HepG2 (cell line): ENCODE measurements around the gene GNG12. TPM values are rescaled to one million over a fixed set of nuclear protein-coding genes. Genes with fewer than 3 reads are reported as not detected.
A peak's percentile ranks its signal among the peaks of the same experiment; 100 is the strongest.

Experiments
- BRD4 ChIP-seq: sonication (generic); formaldehyde crosslinking; IDR thresholded peaks from 2 replicates; pipeline ENCODE4 v1.4.0; 2020; ENCODE audit warnings: missing genetic modification reagents
- DNMT3B ChIP-seq: conservative IDR thresholded peaks from 2 replicates; pipeline ENCODE4 v1.6.1; 2016; ENCODE audit warnings: missing biosample characterization, control low read depth
- MBNL3 ChIP-seq: fragments of 250-450 bp; sonication (Bioruptor Pico); conservative IDR thresholded peaks from 2 replicates; pipeline ENCODE4 v1.8.0; 2022; ENCODE audit warnings: mild to moderate bottlenecking, inconsistent platforms
- SATB2 ChIP-seq: sonication (generic); formaldehyde crosslinking; IDR thresholded peaks from 2 replicates; pipeline ENCODE4 v1.5.0; 2020; ENCODE audit warnings: missing genetic modification reagents
- ZFP82 ChIP-seq: sonication (generic); formaldehyde crosslinking; IDR thresholded peaks from 2 replicates; pipeline ENCODE4 v1.5.1; 2020; ENCODE audit warnings: mild to moderate bottlenecking, missing genetic modification reagents, borderline replicate concordance
- ZNF12 ChIP-seq: sonication (generic); formaldehyde crosslinking; IDR thresholded peaks from 2 replicates; pipeline ENCODE4 v1.5.0; 2020; ENCODE audit warnings: missing genetic modification reagents
- ZNF329 ChIP-seq: sonication (generic); formaldehyde crosslinking; IDR thresholded peaks from 2 replicates; pipeline ENCODE4 v1.9.0; 2021; ENCODE audit warnings: low read depth, mild to moderate bottlenecking, missing genetic modification reagents
- ZNF335 ChIP-seq: sonication (generic); formaldehyde crosslinking; IDR thresholded peaks from 2 replicates; pipeline ENCODE4 v1.4.0; 2020; ENCODE audit warnings: missing genetic modification reagents
- ZNF660 ChIP-seq: sonication (generic); formaldehyde crosslinking; IDR thresholded peaks from 2 replicates; pipeline ENCODE4 v1.5.1; 2020; ENCODE audit warnings: mild to moderate bottlenecking, low read depth, missing genetic modification reagents, borderline replicate concordance
- ZNF724P ChIP-seq: sonication (generic); formaldehyde crosslinking; IDR thresholded peaks from 2 replicates; pipeline ENCODE4 v1.8.0; 2022; ENCODE audit warnings: missing genetic modification reagents, borderline replicate concordance
- polyA plus RNA-seq, 8 experiments: library from polyadenylated mRNA; depleted of rRNA in 3 of 8; stranded (reverse) in 7 of 8; unstranded in 1 of 8; fragments of >200 nt; fragmentation: Illumina TruSeq in 4 of 8; extraction: Trizol in 4 of 8; gene quantifications; 2 replicates each; pipeline versions ENCODE4 v1.2.1 to v1.2.3, GENCODE V29; 2011 to 2016; ENCODE audit warnings: low read depth in 4 of 8, missing spikeins in 1 of 8, mixed read lengths in 1 of 8; ENCODE audit not compliant: insufficient read depth in 1 of 8
- total RNA-seq, 5 experiments: library from RNA; depleted of rRNA; stranded (reverse); fragments of >200 nt; fragmentation: Illumina TruSeq; extraction: Trizol; gene quantifications; 2 replicates each; pipeline ENCODE4 v1.2.3, GENCODE V29; 2016; ENCODE audit warnings: low read depth in 1 of 5
- TF ChIP-seq, protein P1 (sequence below): sonication (generic); formaldehyde crosslinking; IDR thresholded peaks from 2 replicates; pipeline ENCODE4 v1.5.0; 2020; ENCODE audit warnings: mild to moderate bottlenecking, low read depth, missing genetic modification reagents, borderline replicate concordance
- TF ChIP-seq, protein P2 (sequence below): sonication (generic); formaldehyde crosslinking; IDR thresholded peaks from 2 replicates; pipeline ENCODE4 v1.9.0; 2021; ENCODE audit warnings: mild to moderate bottlenecking, missing genetic modification reagents
- TF ChIP-seq, protein P3 (sequence below): sonication (generic); formaldehyde crosslinking; IDR thresholded peaks from 2 replicates; pipeline ENCODE4 v1.4.0; 2020; ENCODE audit warnings: mild to moderate bottlenecking, missing genetic modification reagents
- TF ChIP-seq, protein P4 (sequence below): sonication (generic); formaldehyde crosslinking; IDR thresholded peaks from 2 replicates; pipeline ENCODE4 v1.8.1; 2023; ENCODE audit warnings: mild to moderate bottlenecking, missing genetic modification reagents, borderline replicate concordance

Gene GNG12
- total and polyA plus RNA-seq, 2 of the 13 experiments (the other 11 are each of a cell fraction or from before 2014, with no cell fraction given), result 0.11 TPM

DNA sequence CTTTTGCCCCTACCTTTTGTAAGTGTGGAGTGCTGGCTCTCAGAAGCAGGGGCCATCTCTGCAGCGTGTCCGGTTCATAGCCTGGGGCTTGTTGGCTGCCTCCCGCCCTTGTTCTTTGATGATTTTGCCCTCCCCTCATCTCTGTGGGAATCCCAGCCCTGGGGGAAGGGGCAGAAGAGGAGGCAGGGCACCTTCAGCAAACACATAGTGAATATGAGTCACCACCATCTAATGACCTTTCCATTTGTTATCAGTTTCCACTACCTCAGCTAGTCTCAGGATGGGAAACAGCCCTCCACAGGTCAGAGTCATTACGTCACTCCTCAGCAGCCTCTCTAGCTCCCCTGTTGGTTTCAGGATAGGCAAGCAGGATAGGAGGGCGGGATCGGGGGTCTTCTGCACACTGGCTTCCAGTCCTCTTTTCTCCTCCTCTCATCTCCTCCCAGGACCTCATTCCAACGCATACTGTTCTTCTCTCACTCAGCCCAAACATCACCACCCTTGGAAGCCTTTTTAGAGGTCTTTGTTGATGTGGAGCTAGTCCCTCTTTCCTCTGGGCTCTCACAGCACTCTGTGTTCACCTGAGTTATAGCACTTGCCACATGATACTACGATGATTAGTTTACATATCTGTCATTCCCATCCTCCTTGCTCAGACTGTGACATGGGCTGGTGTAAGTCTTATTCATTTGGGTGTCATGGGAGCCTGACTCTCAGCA lies 132.4 kb downstream of the GNG12 start (continued):
- TF ChIP-seq ZFP82 (CRISPR knock-in tag) (no peak), MBNL3 (CRISPR knock-in tag) (no peak), BRD4 (CRISPR knock-in tag) (no peak), DNMT3B (CRISPR knock-in tag) (no peak; the same call in 1 of the 2 replicates), ZNF12 (CRISPR knock-in tag) (peak; percentile 49), ZNF724P (0 out of 2 replicates have a peak, but pooled peaks have one; percentile 33), SATB2 (CRISPR knock-in tag) (no peak), ZNF660 (CRISPR knock-in tag) (no peak), ZNF335 (CRISPR knock-in tag) (no peak), ZNF329 (no peak)
- TF ChIP-seq, protein P1, sequence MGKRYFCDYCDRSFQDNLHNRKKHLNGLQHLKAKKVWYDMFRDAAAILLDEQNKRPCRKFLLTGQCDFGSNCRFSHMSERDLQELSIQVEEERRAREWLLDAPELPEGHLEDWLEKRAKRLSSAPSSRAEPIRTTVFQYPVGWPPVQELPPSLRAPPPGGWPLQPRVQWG (CRISPR knock-in tag), result no peak
- TF ChIP-seq, protein P2, sequence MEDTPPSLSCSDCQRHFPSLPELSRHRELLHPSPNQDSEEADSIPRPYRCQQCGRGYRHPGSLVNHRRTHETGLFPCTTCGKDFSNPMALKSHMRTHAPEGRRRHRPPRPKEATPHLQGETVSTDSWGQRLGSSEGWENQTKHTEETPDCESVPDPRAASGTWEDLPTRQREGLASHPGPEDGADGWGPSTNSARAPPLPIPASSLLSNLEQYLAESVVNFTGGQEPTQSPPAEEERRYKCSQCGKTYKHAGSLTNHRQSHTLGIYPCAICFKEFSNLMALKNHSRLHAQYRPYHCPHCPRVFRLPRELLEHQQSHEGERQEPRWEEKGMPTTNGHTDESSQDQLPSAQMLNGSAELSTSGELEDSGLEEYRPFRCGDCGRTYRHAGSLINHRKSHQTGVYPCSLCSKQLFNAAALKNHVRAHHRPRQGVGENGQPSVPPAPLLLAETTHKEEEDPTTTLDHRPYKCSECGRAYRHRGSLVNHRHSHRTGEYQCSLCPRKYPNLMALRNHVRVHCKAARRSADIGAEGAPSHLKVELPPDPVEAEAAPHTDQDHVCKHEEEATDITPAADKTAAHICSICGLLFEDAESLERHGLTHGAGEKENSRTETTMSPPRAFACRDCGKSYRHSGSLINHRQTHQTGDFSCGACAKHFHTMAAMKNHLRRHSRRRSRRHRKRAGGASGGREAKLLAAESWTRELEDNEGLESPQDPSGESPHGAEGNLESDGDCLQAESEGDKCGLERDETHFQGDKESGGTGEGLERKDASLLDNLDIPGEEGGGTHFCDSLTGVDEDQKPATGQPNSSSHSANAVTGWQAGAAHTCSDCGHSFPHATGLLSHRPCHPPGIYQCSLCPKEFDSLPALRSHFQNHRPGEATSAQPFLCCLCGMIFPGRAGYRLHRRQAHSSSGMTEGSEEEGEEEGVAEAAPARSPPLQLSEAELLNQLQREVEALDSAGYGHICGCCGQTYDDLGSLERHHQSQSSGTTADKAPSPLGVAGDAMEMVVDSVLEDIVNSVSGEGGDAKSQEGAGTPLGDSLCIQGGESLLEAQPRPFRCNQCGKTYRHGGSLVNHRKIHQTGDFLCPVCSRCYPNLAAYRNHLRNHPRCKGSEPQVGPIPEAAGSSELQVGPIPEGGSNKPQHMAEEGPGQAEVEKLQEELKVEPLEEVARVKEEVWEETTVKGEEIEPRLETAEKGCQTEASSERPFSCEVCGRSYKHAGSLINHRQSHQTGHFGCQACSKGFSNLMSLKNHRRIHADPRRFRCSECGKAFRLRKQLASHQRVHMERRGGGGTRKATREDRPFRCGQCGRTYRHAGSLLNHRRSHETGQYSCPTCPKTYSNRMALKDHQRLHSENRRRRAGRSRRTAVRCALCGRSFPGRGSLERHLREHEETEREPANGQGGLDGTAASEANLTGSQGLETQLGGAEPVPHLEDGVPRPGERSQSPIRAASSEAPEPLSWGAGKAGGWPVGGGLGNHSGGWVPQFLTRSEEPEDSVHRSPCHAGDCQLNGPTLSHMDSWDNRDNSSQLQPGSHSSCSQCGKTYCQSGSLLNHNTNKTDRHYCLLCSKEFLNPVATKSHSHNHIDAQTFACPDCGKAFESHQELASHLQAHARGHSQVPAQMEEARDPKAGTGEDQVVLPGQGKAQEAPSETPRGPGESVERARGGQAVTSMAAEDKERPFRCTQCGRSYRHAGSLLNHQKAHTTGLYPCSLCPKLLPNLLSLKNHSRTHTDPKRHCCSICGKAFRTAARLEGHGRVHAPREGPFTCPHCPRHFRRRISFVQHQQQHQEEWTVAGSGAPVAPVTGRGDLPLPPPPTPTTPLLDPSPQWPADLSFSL (CRISPR knock-in tag), result no peak
- TF ChIP-seq, protein P3, sequence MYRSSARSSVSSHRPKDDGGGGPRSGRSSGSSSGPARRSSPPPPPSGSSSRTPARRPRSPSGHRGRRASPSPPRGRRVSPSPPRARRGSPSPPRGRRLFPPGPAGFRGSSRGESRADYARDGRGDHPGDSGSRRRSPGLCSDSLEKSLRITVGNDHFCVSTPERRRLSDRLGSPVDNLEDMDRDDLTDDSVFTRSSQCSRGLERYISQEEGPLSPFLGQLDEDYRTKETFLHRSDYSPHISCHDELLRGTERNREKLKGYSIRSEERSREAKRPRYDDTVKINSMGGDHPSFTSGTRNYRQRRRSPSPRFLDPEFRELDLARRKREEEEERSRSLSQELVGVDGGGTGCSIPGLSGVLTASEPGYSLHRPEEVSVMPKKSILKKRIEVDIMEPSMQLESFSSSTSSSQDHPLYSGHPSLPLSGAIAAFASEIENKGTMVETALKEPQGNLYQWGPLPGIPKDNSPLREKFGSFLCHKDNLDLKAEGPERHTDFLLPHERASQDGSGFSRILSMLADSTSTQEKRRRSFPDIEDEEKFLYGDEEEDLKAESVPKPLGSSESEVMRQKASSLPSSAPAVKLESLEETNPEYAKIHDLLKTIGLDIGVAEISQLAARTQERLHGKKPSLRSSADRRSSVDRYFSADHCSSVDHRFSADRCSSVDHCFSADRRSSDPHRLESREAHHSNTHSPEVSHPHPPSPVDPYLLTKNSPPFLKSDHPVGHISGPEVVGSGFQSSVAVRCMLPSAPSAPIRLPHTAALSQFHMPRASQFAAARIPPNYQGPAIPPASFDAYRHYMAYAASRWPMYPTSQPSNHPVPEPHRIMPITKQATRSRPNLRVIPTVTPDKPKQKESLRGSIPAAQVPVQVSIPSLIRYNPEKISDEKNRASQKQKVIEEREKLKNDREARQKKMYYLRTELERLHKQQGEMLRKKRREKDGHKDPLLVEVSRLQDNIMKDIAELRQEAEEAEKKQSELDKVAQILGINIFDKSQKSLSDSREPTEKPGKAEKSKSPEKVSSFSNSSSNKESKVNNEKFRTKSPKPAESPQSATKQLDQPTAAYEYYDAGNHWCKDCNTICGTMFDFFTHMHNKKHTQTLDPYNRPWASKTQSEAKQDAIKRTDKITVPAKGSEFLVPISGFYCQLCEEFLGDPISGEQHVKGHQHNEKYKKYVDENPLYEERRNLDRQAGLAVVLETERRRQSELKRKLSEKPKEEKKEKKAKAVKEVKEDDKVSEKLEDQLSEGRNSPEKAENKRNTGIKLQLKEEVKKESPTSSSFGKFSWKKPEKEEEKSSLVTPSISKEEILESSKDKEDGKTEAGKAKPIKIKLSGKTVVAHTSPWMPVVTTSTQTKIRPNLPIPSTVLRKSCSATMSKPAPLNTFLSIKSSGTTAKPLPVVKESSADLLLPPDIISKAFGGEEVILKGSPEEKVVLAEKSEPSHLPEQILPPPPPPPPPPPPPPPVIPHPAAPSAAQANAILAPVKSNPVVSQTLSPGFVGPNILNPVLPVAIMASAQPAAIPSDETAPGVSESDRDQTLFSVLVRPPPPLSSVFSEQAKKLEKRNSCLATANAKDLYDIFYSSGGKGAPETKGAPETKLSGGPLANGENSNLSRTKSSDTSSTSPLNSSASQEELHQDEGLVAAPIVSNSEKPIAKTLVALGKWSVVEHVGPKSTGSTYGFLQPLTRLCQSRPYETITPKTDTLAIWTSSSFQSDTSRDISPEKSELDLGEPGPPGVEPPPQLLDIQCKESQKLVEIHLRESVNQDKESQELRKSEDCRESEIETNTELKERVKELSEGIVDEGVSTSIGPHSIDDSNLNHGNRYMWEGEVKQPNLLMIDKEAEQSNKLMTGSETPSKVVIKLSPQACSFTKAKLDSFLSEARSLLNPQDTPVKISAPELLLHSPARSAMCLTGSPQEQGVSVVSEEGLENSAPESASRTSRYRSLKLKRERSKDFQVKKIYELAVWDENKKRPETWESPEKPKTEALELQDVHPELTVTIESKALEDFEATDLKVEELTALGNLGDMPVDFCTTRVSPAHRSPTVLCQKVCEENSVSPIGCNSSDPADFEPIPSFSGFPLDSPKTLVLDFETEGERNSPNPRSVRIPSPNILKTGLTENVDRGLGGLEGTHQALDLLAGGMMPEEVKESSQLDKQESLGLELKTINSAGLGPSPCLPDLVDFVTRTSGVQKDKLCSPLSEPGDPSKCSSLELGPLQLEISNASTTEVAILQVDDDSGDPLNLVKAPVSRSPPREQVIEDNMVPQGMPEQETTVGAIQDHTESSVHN (CRISPR knock-in tag), result no peak
- TF ChIP-seq, protein P4, sequence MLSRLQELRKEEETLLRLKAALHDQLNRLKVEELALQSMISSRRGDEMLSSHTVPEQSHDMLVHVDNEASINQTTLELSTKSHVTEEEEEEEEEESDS (CRISPR knock-in tag), result no peak
